D721Med (cell line): ENCODE data around the gene NOP56.

ENCODE experiments used
- DNase-seq: peaks from one replicate; pipeline ENCODE4 v3.0.0; 2011; ENCODE audit warnings: low spot score; ENCODE audit not compliant: insufficient read length
- FAIRE-seq: peaks from 2 replicates; lab custom pipeline; 2011; peaks lifted over from hg19 to GRCh38; lab: Jason Lieb, UNC
- CTCF ChIP-seq: IDR thresholded peaks from 2 replicates; pipeline ENCODE4 v1.5.1; 2012; ENCODE audit warnings: mild to moderate bottlenecking, control low read depth; ENCODE audit not compliant: insufficient read depth; ENCODE audit errors: missing control alignments

NOP56 gene

GRCh38 chr20:2619961-2620595, 32.4 kb upstream of the NOP56 start:
- TF ChIP-seq CTCF = no peak
- no peak for DNase-seq
- no peak for FAIRE-seq

GRCh38 chr20:2624190-2624589, 28.2 kb upstream of the NOP56 start:
- DNase-seq (no peak), FAIRE-seq (no peak)
- TF ChIP-seq CTCF = no peak

- TF ChIP-seq CTCF = no peak
- DNase-seq = no peak
- no peak for FAIRE-seq
Measured at GRCh38 chr20:2625062-2625461, 27.4 kb upstream of the NOP56 start.

- DNase-seq (no peak), FAIRE-seq (no peak)
- no peak for TF ChIP-seq CTCF
Measured at GRCh38 chr20:2626853-2627541, 25.4 kb upstream of the NOP56 start.

- DNase-seq = no peak
- no peak for FAIRE-seq
- no peak for TF ChIP-seq CTCF
Measured at GRCh38 chr20:2631228-2631627, 21.2 kb upstream of the NOP56 start.

- FAIRE-seq = no peak
- TF ChIP-seq CTCF = no peak
- DNase-seq = no peak
Measured at GRCh38 chr20:2633381-2633780, 19.1 kb upstream of the NOP56 start.

- DNase-seq (no peak), FAIRE-seq (no peak)
- TF ChIP-seq CTCF = no peak
Measured at GRCh38 chr20:2637246-2637645, 15.2 kb upstream of the NOP56 start.
